ENCODE data around the gene SLC2A14.
"Not testable (repeated sequence)": the region's sequence is repeated elsewhere in the genome, so short reads cannot be mapped to it uniquely, and the experiment has no call there.

The SLC2A14 gene

GRCh38 chr12:7787574-7788293 is 85.0 kb downstream of the SLC2A14 start:
- Histone ChIP-seq H3K9ac (ENCODE audit: low read length) (peak overlapping the region; percentile 50), H3K27ac (ENCODE audit: low read length) (peak overlapping the region; percentile 66), H3K9me3 (ENCODE audit: control insufficient read depth, low read depth, low read length) (no peaks in the 10 kb centered on the region), H3K4me1 (ENCODE audit: control insufficient read depth, low read depth, low read length) (peaks cover 38% of the 10 kb centered on the region), H3K36me3 (ENCODE audit: control insufficient read depth, low read depth, low read length) (no peaks in the 10 kb centered on the region), H3K4me3 (ENCODE audit: low read length) (peak overlapping the region; percentile 80), H3K27me3 (ENCODE audit: control insufficient read depth, insufficient read depth, low read length) (no peaks in the 10 kb centered on the region)

GRCh38 chr12:7784701-7785100 is 88.0 kb downstream of the SLC2A14 start:
- H3K36me3 ChIP-seq (ENCODE audit: control insufficient read depth, low read depth, low read length): no peaks in the 10 kb centered on the region
- H3K4me1 ChIP-seq (ENCODE audit: control insufficient read depth, low read depth, low read length): peaks cover 31% of the 10 kb centered on the region
- H3K9me3 ChIP-seq (ENCODE audit: control insufficient read depth, low read depth, low read length): no peaks in the 10 kb centered on the region
- no peak overlapping the region for H3K27ac ChIP-seq (ENCODE audit: low read length)
- no peak overlapping the region for H3K9ac ChIP-seq (ENCODE audit: low read length)
- no peak overlapping the region for H3K4me3 ChIP-seq (ENCODE audit: low read length)
- H3K27me3 ChIP-seq (ENCODE audit: control insufficient read depth, insufficient read depth, low read length): no peaks in the 10 kb centered on the region

GRCh38 chr12:7783433-7783832 is 89.3 kb downstream of the SLC2A14 start:
- not testable (repeated sequence) for H3K4me3 ChIP-seq (ENCODE audit: low read length); H3K9ac ChIP-seq (ENCODE audit: low read length)

GRCh38 chr12:7782055-7782454 is 90.7 kb downstream of the SLC2A14 start:
- Histone ChIP-seq H3K9ac (ENCODE audit: low read length) (no peak overlapping the region), H3K4me1 (ENCODE audit: control insufficient read depth, low read depth, low read length) (peaks cover 17% of the 10 kb centered on the region), H3K27ac (ENCODE audit: low read length) (no peak overlapping the region), H3K36me3 (ENCODE audit: control insufficient read depth, low read depth, low read length) (no peaks in the 10 kb centered on the region), H3K27me3 (ENCODE audit: control insufficient read depth, insufficient read depth, low read length) (no peaks in the 10 kb centered on the region), H3K4me3 (ENCODE audit: low read length) (no peak overlapping the region), H3K9me3 (ENCODE audit: control insufficient read depth, low read depth, low read length) (no peaks in the 10 kb centered on the region)

More at GRCh38 chr12:7783433-7783832, 89.3 kb downstream of the SLC2A14 start:
- not testable (repeated sequence) for H3K27ac ChIP-seq (ENCODE audit: low read length); H3K9me3 ChIP-seq (ENCODE audit: control insufficient read depth, low read depth, low read length); H3K36me3 ChIP-seq (ENCODE audit: control insufficient read depth, low read depth, low read length); H3K27me3 ChIP-seq (ENCODE audit: control insufficient read depth, insufficient read depth, low read length)
- peaks cover 28% of the 10 kb centered on the region for H3K4me1 ChIP-seq (ENCODE audit: control insufficient read depth, low read depth, low read length)

- H3K9ac ChIP-seq (ENCODE audit: low read length): no peak overlapping the region
- H3K27ac ChIP-seq (ENCODE audit: low read length): no peak overlapping the region
- no peak overlapping the region for H3K4me3 ChIP-seq (ENCODE audit: low read length)
- H3K4me1 ChIP-seq (ENCODE audit: control insufficient read depth, low read depth, low read length): peaks cover 14% of the 10 kb centered on the region
- no peaks in the 10 kb centered on the region for H3K27me3 ChIP-seq (ENCODE audit: control insufficient read depth, insufficient read depth, low read length)
- no peaks in the 10 kb centered on the region for H3K9me3 ChIP-seq (ENCODE audit: control insufficient read depth, low read depth, low read length)
- no peaks in the 10 kb centered on the region for H3K36me3 ChIP-seq (ENCODE audit: control insufficient read depth, low read depth, low read length)
Measured at GRCh38 chr12:7781274-7781673, 91.4 kb downstream of the SLC2A14 start.

- Histone ChIP-seq H3K27me3 (ENCODE audit: control insufficient read depth, insufficient read depth, low read length) (no peaks in the 10 kb centered on the region), H3K4me3 (ENCODE audit: low read length) (no peak overlapping the region), H3K9ac (ENCODE audit: low read length) (no peak overlapping the region)
Measured at GRCh38 chr12:7769999-7770398, 102.7 kb downstream of the SLC2A14 start.

More at GRCh38 chr12:7769999-7770398, 102.7 kb downstream of the SLC2A14 start:
- H3K27ac ChIP-seq (ENCODE audit: low read length): no peak overlapping the region
- H3K36me3 ChIP-seq (ENCODE audit: control insufficient read depth, low read depth, low read length): no peaks in the 10 kb centered on the region
- H3K4me1 ChIP-seq (ENCODE audit: control insufficient read depth, low read depth, low read length): no peaks in the 10 kb centered on the region
- H3K9me3 ChIP-seq (ENCODE audit: control insufficient read depth, low read depth, low read length): no peaks in the 10 kb centered on the region

Measured in iPS-18a (cell line).